Erythroblast (primary cell): ENCODE data around the gene ARL15.

Source experiments
- DNase-seq, 2 experiments: peaks; one replicate each; lab custom pipeline; 2025; lab: John Stamatoyannopoulos, UW
- GATA1 ChIP-seq: IDR thresholded peaks from 2 replicates; pipeline ENCODE4 v1.6.1; 2011; ENCODE audit warnings: low read depth, mild to moderate bottlenecking, control low read depth, low read length, moderate library complexity
- POLR2A ChIP-seq: IDR thresholded peaks from 2 replicates; pipeline ENCODE4 v1.6.1; 2011; ENCODE audit warnings: mild to moderate bottlenecking, low read length

The ARL15 gene

GRCh38 chr5:54171645-54172384 lies 138.6 kb downstream of the ARL15 start:
- no peak for TF ChIP-seq GATA1
- TF ChIP-seq POLR2A, result no peak
- DNase-seq, result peak; percentile 10 to 13

- no peak for DNase-seq
- TF ChIP-seq POLR2A, result no peak
- TF ChIP-seq GATA1, result no peak
Observed at GRCh38 chr5:54165687-54166086, 144.7 kb downstream of the ARL15 start.

- DNase-seq, result no peak
- TF ChIP-seq POLR2A (no peak), GATA1 (no peak)
Observed at GRCh38 chr5:54162184-54162583, 148.2 kb downstream of the ARL15 start.

- TF ChIP-seq GATA1 (no peak), POLR2A (no peak)
- no peak for DNase-seq
Observed at GRCh38 chr5:54160329-54160728, 150.0 kb downstream of the ARL15 start.

GRCh38 chr5:54159893-54160195 lies 150.5 kb downstream of the ARL15 start:
- DNase-seq, result no peak
- TF ChIP-seq POLR2A (no peak), GATA1 (no peak)

GRCh38 chr5:54159153-54159892 lies 151.1 kb downstream of the ARL15 start:
- TF ChIP-seq POLR2A (no peak), GATA1 (no peak)
- peak; percentile 20 to 34 for DNase-seq

DNA sequence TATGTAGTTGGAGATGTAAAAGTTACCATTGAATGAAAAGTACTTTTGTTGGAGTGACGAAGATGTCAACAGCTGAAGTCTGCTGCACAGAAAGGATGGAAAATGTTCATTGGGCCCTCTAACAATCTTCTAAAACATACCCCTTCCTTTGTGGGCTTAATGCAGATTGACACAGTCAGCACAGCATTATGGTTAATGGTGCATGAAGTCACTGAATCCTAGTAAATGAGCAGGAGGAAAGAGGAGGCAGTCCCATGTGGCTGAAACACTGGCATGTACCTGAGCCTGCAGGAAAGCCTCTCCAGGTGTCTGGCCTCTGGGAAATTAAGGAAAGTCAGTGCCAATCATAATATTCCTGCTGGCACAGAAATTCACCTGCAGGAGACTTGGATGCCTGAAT lies 153.8 kb downstream of the ARL15 start:
- TF ChIP-seq GATA1, result no peak

DNA sequence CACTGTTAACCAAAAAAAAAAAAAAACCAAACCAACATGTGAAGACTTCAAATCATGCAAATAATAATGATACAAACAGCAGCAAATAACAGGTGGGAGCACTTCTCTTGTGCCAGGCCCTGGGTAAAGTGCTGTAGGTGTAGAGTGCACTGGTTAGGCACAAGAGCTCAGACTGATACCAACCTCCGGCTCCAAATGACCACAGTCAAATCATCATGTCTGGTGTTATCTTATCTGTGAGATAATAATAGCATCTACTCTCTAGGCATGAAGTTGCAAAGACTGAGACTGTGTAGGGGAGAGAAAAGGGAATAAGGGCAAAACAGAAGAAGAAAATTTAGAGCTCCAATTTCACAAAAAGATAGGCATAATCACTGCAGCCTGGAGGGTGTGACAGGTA lies 159.5 kb downstream of the ARL15 start:
- TF ChIP-seq POLR2A (no peak), GATA1 (no peak)
- no peak for DNase-seq

More for the DNA sequence above, 153.8 kb downstream of the ARL15 start:
- no peak for DNase-seq

- no peak for TF ChIP-seq GATA1
- no peak for DNase-seq
Observed at GRCh38 chr5:54148858-54149257, 161.5 kb downstream of the ARL15 start.

- no peak for DNase-seq
- TF ChIP-seq POLR2A (no peak), GATA1 (no peak)
Observed at GRCh38 chr5:54148067-54148845, 162.1 kb downstream of the ARL15 start.

DNA sequence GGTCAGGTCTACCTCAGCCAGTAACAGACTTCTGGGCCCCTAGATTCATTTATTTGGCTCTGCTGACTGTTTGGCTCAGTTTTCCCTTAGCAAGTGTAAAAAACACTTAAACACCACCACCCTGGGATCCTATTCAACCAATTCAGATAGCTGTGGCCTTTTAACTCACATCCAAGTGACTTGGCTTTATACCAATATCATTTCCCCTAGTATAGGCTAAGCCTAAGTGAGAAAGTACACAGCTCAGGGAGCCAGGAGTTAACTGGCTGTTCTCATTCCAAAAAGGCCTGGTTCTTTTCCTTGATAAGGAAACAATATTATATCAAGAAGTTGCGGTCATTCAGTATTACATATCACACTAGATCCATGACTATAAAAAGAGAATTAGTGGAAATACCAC lies 163.5 kb downstream of the ARL15 start:
- TF ChIP-seq POLR2A (no peak), GATA1 (no peak)
- no peak for DNase-seq

DNA sequence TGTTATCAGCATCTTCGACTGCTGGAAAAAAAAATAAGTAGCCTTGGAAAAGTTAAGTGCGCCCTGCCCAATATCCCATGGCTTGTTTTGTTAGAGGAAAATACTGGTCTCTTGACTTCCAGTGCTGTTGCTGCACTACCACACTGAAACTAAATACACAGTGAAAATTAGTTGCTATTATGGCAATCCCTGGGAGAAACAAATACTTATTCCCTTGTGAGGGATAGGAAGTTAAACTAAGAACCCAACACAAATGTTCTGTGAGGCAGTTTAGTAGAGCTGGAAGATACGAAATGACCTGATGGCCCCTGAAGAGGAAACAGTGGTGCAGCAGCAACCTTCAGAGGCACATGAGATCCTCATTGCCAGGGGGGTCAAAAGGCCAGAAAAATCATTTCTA lies 164.0 kb downstream of the ARL15 start:
- no peak for DNase-seq
- TF ChIP-seq GATA1 (no peak), POLR2A (no peak)

GRCh38 chr5:54140247-54140840 lies 170.0 kb downstream of the ARL15 start:
- no peak for DNase-seq
- no peak for TF ChIP-seq GATA1
